ENCODE measurements around the gene PRSS56.

The PRSS56 gene

DNA sequence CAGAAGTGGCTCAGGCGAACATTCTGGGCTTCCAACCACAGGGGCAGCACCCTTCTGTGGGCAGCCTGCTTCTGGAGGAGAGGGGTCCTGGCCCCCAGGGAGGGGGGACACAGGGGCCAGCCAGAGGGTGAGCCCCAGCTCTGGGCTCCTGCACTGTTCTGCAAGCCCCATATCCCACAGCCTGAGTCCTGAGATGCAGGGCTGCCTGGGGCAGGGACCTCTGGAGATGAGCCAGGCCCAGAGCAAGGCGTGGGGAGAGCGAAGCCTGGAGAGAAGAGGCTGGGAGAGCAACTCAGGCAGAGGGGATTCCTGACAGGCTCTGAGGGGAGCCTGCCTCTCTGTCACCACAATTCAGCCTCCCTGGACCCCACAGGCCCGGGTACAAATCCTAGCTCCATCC, 13.5 kb upstream of the PRSS56 start:
- no peak for DNase-seq (ENCODE audit: low read depth, low spot score)
- H3K4me3 ChIP-seq (ENCODE audit: low read depth, low read length), result no peak overlapping the region
- ChIA-PET CTCF (no interaction called here), POLR2A (no interaction called here)
- TF ChIP-seq, protein P1, sequence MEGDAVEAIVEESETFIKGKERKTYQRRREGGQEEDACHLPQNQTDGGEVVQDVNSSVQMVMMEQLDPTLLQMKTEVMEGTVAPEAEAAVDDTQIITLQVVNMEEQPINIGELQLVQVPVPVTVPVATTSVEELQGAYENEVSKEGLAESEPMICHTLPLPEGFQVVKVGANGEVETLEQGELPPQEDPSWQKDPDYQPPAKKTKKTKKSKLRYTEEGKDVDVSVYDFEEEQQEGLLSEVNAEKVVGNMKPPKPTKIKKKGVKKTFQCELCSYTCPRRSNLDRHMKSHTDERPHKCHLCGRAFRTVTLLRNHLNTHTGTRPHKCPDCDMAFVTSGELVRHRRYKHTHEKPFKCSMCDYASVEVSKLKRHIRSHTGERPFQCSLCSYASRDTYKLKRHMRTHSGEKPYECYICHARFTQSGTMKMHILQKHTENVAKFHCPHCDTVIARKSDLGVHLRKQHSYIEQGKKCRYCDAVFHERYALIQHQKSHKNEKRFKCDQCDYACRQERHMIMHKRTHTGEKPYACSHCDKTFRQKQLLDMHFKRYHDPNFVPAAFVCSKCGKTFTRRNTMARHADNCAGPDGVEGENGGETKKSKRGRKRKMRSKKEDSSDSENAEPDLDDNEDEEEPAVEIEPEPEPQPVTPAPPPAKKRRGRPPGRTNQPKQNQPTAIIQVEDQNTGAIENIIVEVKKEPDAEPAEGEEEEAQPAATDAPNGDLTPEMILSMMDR (IDR thresholded peaks at IDR 0.05; ENCODE audit: insufficient read depth, low read length, missing control alignments), result no peak

DNA sequence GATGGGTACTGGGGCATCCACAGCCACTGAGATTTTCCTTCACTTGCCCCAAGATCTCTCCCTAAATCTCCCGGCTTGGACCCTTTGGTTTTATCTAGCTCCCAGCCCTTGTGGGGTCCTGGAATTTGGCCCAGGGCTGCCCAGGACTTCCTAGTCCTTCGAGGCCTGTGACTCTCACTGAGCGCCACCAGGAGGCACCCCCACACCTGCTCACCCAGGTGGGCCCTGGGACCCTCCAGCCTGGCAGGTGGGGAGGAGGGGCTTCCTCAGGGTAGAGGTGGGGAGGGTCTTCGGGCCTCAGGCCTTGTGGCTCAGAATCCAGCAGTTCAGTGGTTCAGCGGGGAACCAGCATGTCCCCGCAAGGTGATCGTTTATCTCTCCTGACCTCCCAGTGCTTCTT, 11.9 kb upstream of the PRSS56 start:
- no peak overlapping the region for H3K4me3 ChIP-seq (ENCODE audit: low read depth, low read length)
- CTCF ChIA-PET, result interaction anchor here (0.7 to 1.0 kb wide), 2 partner anchors 11 to 23 kb away, joined by 3 to 4 read pairs; no protein-coding TSS in a partner anchor
- TF ChIP-seq, protein P1 (IDR thresholded peaks at IDR 0.05; ENCODE audit: insufficient read depth, low read length, missing control alignments), result no peak
- POLR2A ChIA-PET, result no interaction called here
- no peak for DNase-seq (ENCODE audit: low read depth, low spot score)

DNA sequence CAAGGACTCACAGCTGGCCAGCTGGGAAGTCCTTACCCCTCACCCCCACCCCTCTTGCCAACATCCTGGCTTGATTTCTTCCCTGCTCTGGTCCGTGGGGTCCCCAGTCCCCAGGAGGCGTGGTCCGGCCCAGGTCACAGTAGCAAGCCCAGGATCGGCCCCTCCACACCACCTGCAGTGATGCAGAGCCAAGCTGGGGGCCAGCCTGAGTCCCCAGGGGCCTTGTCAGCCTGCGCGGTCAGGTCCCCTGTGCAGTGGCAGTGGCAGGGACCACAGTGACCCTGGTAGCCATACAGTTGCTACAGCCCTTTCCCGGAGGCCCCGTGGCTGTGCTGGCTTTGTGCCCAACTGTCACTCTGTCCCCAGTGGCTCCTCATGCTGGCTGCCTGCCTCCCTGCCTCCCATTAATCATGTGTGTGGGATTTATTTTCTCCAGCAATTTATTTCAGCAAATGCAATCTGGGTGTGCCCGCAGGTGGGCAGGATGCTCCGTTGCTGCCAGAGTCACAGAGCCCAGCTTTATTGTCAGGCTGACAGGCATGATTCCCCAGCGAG, 8.8 kb upstream of the PRSS56 start:
- ChIA-PET POLR2A (no interaction called here), CTCF (interaction anchor here (4.6 kb wide), 1 partner anchor 11 kb away, joined by 41 read pairs; the partner anchor contains the start of gene PRSS56)
- H3K4me3 ChIP-seq (ENCODE audit: low read depth, low read length), result no peak overlapping the region
- no peak for DNase-seq (ENCODE audit: low read depth, low spot score)
- TF ChIP-seq, protein P1 (IDR thresholded peaks at IDR 0.05; ENCODE audit: insufficient read depth, low read length, missing control alignments), result no peak

DNA sequence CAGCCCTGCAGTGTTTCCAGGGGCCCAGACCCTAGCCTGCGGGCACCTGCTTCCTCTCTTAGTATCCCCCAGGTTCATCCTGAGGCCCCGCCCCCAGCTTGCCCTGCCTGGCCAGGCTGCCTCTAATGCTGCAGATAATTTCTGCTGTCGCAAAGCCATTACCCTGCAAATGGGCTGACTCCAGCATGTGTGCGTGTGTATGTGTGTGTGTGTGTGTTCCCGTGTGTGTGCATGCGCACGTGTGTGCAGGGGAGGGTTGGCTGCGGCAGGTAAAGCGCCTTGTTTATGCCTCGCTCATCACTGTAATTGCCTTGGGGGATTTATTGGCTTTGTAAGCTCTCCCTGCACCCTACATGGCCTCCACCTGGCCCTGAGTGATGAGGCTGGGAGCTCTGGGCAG, 7.6 kb upstream of the PRSS56 start:
- ChIA-PET POLR2A (no interaction called here), CTCF (interaction anchor here (1.0 to 4.6 kb wide), 2 partner anchors 9 to 21 kb away, joined by 3 to 41 read pairs; partner anchors contain the start of gene PRSS56)
- TF ChIP-seq, protein P1 (IDR thresholded peaks at IDR 0.05; ENCODE audit: insufficient read depth, low read length, missing control alignments), result no peak
- no peak for DNase-seq (ENCODE audit: low read depth, low spot score)
- H3K4me3 ChIP-seq (ENCODE audit: low read depth, low read length), result no peak overlapping the region

DNA sequence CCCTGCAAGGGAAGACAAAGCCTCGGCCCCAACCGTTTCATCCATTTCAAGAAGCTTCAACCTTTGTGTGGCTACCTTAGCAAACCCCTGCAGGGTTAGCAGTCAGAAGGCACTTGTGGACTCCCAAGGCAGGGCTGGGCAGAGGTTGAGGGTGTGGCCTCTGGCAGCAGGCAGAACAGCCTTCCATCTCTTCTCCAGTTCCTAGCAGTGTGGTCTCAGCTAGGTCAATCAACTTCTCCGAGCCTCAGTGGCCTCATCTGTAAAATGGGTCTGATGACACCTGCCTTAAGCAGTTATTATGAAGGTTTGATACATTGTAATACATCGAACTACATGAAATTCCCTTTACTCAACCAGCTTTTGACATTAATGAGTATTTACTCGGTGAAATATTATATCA, 6.8 kb upstream of the PRSS56 start:
- TF ChIP-seq, protein P1 (IDR thresholded peaks at IDR 0.05; ENCODE audit: insufficient read depth, low read length, missing control alignments), result no peak
- DNase-seq (ENCODE audit: low read depth, low spot score), result no peak
- no peak overlapping the region for H3K4me3 ChIP-seq (ENCODE audit: low read depth, low read length)
- ChIA-PET POLR2A (no interaction called here), CTCF (interaction anchor here (1.0 to 4.6 kb wide), 2 partner anchors 9 to 20 kb away, joined by 3 to 41 read pairs; partner anchors contain the start of gene PRSS56)

DNA sequence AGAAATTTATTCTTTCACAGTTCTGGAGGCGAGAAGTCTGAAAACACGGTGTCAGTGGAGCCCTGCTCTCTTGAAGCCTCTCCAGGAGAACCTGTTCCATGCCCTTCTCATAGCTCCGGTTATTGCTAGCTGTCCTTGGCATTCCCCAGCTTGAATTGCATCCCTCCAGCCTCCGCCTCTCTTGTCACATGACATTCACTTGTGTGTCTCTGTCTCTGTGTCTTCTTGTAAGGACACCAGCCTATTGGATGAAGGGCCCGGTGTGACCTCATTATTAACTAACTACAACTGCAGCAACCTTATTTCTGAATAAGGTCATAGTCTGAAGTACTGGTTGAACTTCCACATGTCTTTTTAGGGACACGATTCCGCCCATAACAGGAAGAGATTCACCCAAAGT, 4.5 kb upstream of the PRSS56 start:
- no peak for DNase-seq (ENCODE audit: low read depth, low spot score)
- POLR2A ChIA-PET, result no interaction called here
- H3K4me3 ChIP-seq (ENCODE audit: low read depth, low read length), result no peak overlapping the region
- TF ChIP-seq, protein P1 (IDR thresholded peaks at IDR 0.05; ENCODE audit: insufficient read depth, low read length, missing control alignments), result no peak
- CTCF ChIA-PET, result interaction anchor here (1.2 kb wide), 1 partner anchor 9 kb away, joined by 6 read pairs; no protein-coding TSS in a partner anchor
